EH (cell line): Measurements from ENCODE around the gene ANKRD9.
"Not testable (repeated sequence)": the region's sequence is repeated elsewhere in the genome, so short reads cannot be mapped to it uniquely, and the experiment has no call there.

ENCODE experiments used
- DNase-seq: peaks from one replicate; pipeline ENCODE4 v3.0.0-alpha.2; 2015; ENCODE audit warnings: low read depth

The ANKRD9 gene, protein sequence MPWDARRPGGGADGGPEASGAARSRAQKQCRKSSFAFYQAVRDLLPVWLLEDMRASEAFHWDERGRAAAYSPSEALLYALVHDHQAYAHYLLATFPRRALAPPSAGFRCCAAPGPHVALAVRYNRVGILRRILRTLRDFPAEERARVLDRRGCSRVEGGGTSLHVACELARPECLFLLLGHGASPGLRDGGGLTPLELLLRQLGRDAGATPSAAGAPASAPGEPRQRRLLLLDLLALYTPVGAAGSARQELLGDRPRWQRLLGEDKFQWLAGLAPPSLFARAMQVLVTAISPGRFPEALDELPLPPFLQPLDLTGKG

GRCh38 chr14:102509746-102510615 is at the start of gene ANKRD9:
TSS of gene ANKRD9 (minus strand) at chr14:102509776. CDS start at chr14:102507889, 1,887 bp downstream.
- peak; percentile 93 for DNase-seq

- DNase-seq, result no peak
Measured at GRCh38 chr14:102558556-102558955, 49.0 kb upstream of the ANKRD9 start.

DNA sequence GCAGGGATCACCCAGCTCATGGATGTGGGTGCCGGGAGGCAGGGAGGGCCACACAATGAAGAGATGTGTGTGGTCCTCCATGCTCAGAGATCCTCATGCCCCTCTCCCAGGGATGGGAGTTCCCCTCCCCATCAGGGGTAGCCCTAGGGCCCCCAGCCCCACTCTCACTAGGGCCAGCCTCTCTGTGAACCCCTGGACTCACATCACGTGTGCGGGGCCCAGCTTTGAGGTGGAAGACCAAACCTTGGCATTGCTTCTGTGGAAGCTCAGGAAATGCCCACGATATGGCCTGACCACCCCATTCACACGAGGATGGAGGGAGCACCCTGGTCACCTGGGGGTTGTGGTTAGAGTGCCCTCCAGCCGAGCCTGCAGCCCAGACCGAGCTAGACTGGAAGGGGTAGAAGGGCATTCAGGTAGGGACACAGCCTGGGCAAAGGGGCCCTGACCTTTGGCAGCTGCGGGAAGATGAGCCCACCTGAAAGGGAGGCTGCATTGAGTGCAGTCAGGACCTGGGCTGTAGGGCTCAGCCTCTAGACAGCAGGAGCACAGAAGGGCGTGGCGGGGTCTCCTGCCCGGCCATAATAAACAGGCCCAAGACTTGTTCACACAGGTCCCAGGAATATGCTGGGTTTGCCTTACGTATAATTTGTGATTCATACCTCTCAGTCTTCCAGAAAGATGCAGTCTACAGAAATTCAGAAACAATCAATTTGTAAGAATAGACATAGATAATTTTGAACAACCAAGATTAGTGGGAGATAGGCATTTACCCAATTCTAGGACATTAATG is 48.1 kb upstream of the ANKRD9 start:
- no peak for DNase-seq

GRCh38 chr14:102556098-102556677 is 46.6 kb upstream of the ANKRD9 start:
- DNase-seq, result no peak

- DNase-seq, result peak; percentile 70
Measured at GRCh38 chr14:102554821-102555819, 45.5 kb upstream of the ANKRD9 start.

GRCh38 chr14:102551995-102552705 is 42.6 kb upstream of the ANKRD9 start:
- peak; percentile 41 for DNase-seq

GRCh38 chr14:102550927-102551401 is 41.4 kb upstream of the ANKRD9 start:
- not testable (repeated sequence) for DNase-seq

GRCh38 chr14:102548616-102549240 is 39.2 kb upstream of the ANKRD9 start:
- DNase-seq, result no peak

GRCh38 chr14:102545461-102546265 is 36.1 kb upstream of the ANKRD9 start:
- peak; percentile 71 for DNase-seq

GRCh38 chr14:102544747-102545460 is 35.3 kb upstream of the ANKRD9 start:
- DNase-seq, result no peak

GRCh38 chr14:102544046-102544746 is 34.6 kb upstream of the ANKRD9 start:
- DNase-seq, result no peak

GRCh38 chr14:102541771-102542170 is 32.2 kb upstream of the ANKRD9 start:
- no peak for DNase-seq

DNA sequence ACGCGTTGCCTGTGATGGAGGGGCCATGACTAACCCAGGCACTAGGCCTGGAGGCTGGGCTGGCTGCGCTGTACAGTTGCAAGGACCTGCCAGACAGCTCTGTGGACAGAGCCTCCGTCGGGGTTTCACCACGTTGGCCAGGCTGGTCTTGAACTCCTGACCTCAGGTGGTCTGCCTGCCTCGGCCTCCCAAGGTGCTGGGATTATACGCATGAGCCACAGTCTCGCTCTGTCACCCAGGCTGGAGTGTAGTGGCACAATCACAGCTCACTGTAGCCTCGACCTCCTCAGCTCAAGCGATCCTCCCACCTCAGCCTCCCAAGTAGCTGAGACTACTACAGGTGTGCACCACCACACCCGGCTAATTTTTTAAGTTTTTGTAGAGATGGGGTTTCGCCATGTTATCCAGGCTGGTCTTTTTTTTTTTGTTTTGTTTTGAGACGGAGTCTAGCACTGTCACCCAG is 31.5 kb upstream of the ANKRD9 start:
- DNase-seq, result not testable (repeated sequence)

GRCh38 chr14:102540315-102541028 is 30.9 kb upstream of the ANKRD9 start:
- no peak for DNase-seq

DNA sequence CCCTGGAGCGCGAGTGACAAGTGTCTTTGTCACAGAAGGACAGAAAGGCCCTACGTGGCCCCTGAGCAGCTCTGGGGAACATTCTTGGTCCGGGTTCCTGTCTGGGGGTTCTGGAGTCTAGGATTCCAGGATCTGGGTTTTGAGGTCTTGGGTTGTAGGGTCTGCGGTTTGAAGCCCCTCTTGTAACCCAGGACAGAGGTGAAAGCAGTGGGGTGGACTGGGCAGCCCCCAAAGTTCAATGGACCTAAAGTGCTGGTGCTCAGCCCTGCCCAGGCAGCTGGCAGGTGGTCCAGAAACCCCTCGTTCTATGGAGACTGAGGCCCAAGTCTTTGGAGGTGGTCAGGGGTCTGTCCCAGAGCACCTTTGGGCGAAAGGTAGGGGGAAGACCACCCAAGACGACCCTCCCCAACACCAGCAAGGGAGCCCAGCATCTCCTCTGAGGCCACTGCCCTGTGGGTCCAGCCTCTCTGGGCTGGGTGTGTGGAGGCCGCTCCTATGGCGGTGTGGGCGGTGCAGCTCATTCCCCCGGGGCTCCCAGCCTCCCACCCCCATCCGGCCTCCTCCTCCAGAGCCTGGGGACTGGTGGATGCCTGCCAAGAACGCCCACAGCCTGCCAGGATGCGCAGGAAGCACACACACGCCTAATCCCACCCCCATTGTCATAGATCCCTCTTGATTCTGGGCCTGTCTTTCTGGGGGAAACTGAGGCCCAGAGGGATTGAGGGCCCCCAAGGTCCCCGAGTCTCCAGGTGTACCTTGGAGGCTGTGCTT is 30.2 kb upstream of the ANKRD9 start:
- peak; percentile 71 for DNase-seq
